ENCODE data around the gene RASA2. TPM values are rescaled to one million over a fixed set of nuclear protein-coding genes. Genes with fewer than 3 reads are reported as not detected.

Gene RASA2
- total RNA-seq, 4 donors from 2014 or later: 1.9 to 10.6 (median 4.5) TPM

- DNase-seq: no peak
- Histone ChIP-seq H3K4me1 (no peaks in the 10 kb centered on the region), H3K27ac (no peak overlapping the region), H3K27me3 (no peaks in the 10 kb centered on the region), H3K9me3 (no peaks in the 10 kb centered on the region), H3K36me3 (peaks cover 0 to 38% of the 10 kb centered on the region in 2 donors), H3K4me3 (no peak overlapping the region)
- ATAC-seq: no peak
- TF ChIP-seq CTCF (IDR thresholded peaks at IDR 0.05 in 4 of 5, conservative IDR thresholded peaks at IDR 0.05 in 1 of 5) (peak in 2 of 5 experiments; percentile 34 to 41), POLR2A (IDR thresholded peaks at IDR 0.05) (no peak)
- intact Hi-C loops (cut with DNase I; ENCODE audit: low total_unique reads): loop anchor here (5.0 kb wide), 2 partner anchors 161 to 336 kb away; partner anchors contain the start of gene RNF7
- in situ Hi-C loops (cut with MboI; ENCODE audit: low sequenced_read_pairs in 4 of 4): loop anchor here in 1 of 4 donors (10.0 kb wide), 1 partner anchor 339 kb away; no protein-coding TSS in a partner anchor
Observed at GRCh38 chr3:141575879-141576743, 89.3 kb downstream of the RASA2 start.

- no peak for ATAC-seq
- no peak for TF ChIP-seq POLR2A (IDR thresholded peaks at IDR 0.05)
- TF ChIP-seq CTCF (IDR thresholded peaks at IDR 0.05 in 4 of 5, conservative IDR thresholded peaks at IDR 0.05 in 1 of 5): peak in 1 of 5 experiments; percentile 6
- in situ Hi-C loops (cut with MboI; ENCODE audit: low sequenced_read_pairs in 4 of 4): loop anchor here in 1 of 4 donors (10.0 kb wide), 1 partner anchor 338 kb away; no protein-coding TSS in a partner anchor
- intact Hi-C loops (cut with DNase I; ENCODE audit: low total_unique reads): loop anchor here (5.0 kb wide), 2 partner anchors 161 to 336 kb away; partner anchors contain the start of gene RNF7
- Histone ChIP-seq H3K9me3 (no peaks in the 10 kb centered on the region), H3K4me1 (no peaks in the 10 kb centered on the region), H3K4me3 (no peak overlapping the region), H3K27ac (no peak overlapping the region), H3K27me3 (no peaks in the 10 kb centered on the region), H3K36me3 (peaks cover 0 to 38% of the 10 kb centered on the region in 2 donors)
- DNase-seq: no peak
Observed at GRCh38 chr3:141576744-141577052, 89.9 kb downstream of the RASA2 start.

- H3K4me3 ChIP-seq: no peak overlapping the region
- peaks cover 0 to 47% of the 10 kb centered on the region in 2 donors for H3K36me3 ChIP-seq
- H3K27ac ChIP-seq: no peak overlapping the region
- H3K27me3 ChIP-seq: no peaks in the 10 kb centered on the region
- in situ Hi-C loops (cut with MboI; ENCODE audit: low sequenced_read_pairs in 4 of 4) (loop anchor here in 1 of 4 donors (10.0 kb wide), 1 partner anchor 336 kb away; no protein-coding TSS in a partner anchor), intact Hi-C loops (cut with DNase I; ENCODE audit: low total_unique reads) (loop anchor here (5.0 kb wide), 2 partner anchors 159 to 334 kb away; partner anchors contain the start of gene RNF7)
- H3K9me3 ChIP-seq: no peaks in the 10 kb centered on the region
- ATAC-seq (no peak), DNase-seq (no peak)
- H3K4me1 ChIP-seq: no peaks in the 10 kb centered on the region
- TF ChIP-seq POLR2A (IDR thresholded peaks at IDR 0.05) (no peak), CTCF (IDR thresholded peaks at IDR 0.05 in 4 of 5, conservative IDR thresholded peaks at IDR 0.05 in 1 of 5) (no peak)
Observed at GRCh38 chr3:141578202-141578973, 91.6 kb downstream of the RASA2 start.

- Histone ChIP-seq H3K9me3 (no peaks in the 10 kb centered on the region), H3K4me3 (no peak overlapping the region), H3K4me1 (no peaks in the 10 kb centered on the region), H3K27ac (no peak overlapping the region), H3K27me3 (no peaks in the 10 kb centered on the region), H3K36me3 (peaks cover 0 to 59% of the 10 kb centered on the region in 2 donors)
- TF ChIP-seq CTCF (IDR thresholded peaks at IDR 0.05 in 4 of 5, conservative IDR thresholded peaks at IDR 0.05 in 1 of 5) (no peak), POLR2A (IDR thresholded peaks at IDR 0.05) (no peak)
- no peak for DNase-seq
- intact Hi-C loops (cut with DNase I; ENCODE audit: low total_unique reads): no loop called here
- ATAC-seq: no peak
- in situ Hi-C loops (cut with MboI; ENCODE audit: low sequenced_read_pairs in 4 of 4): no loop called here
Observed at GRCh38 chr3:141594357-141594756, 107.5 kb downstream of the RASA2 start.
